Hematopoietic multipotent progenitor cell (in vitro differentiated cells): Measurements from ENCODE around the gene ADSS1. TPM values are rescaled to one million over a fixed set of nuclear protein-coding genes. Genes with fewer than 3 reads are reported as not detected.

ENCODE experiments used
- DNase-seq, 3 donors: peaks; one replicate each; pipeline ENCODE4 v3.0.0-alpha.2; 2011 to 2015; ENCODE audit warnings: low read depth in 2 of 3, low spot score in 2 of 3
- total RNA-seq: library from RNA; depleted of rRNA; stranded (reverse); fragments of >200 nt; gene quantifications from one replicate; pipeline ENCODE4 v1.2.3, GENCODE V29; 2012

ADSS1 gene
- total RNA-seq, result 3.8 TPM

- peak; percentile 52 to 66 (median 54) for DNase-seq
These were observed at the start of gene ADSS1 for GRCh38 chr14:104723651-104724406. TSS of gene ADSS1 (plus strand) at chr14:104724229. CDS start at chr14:104724271, 42 bp downstream.

- DNase-seq, result no peak
These were observed 48.6 kb upstream of the ADSS1 start for GRCh38 chr14:104675447-104675846.

- DNase-seq, result no peak
These were observed 47.8 kb upstream of the ADSS1 start for GRCh38 chr14:104676130-104676693.

- DNase-seq, result peak in 2 of 3 donors; percentile 36 to 50
These were observed 47.1 kb upstream of the ADSS1 start for GRCh38 chr14:104676694-104677511.

GRCh38 chr14:104677512-104678332, 46.3 kb upstream of the ADSS1 start:
- peak in 2 of 3 donors; percentile 91 to 93 for DNase-seq

- no peak for DNase-seq
These were observed 45.7 kb upstream of the ADSS1 start for GRCh38 chr14:104678346-104678745.

- no peak for DNase-seq
These were observed 44.9 kb upstream of the ADSS1 start for GRCh38 chr14:104678901-104679705.

GRCh38 chr14:104680056-104680805, 43.8 kb upstream of the ADSS1 start:
- peak in 2 of 3 donors; percentile 56 to 74 for DNase-seq

- peak in 2 of 3 donors; percentile 59 for DNase-seq
These were observed 43.0 kb upstream of the ADSS1 start for GRCh38 chr14:104680806-104681688.

- DNase-seq, result no peak
These were observed 42.3 kb upstream of the ADSS1 start for GRCh38 chr14:104681689-104682074.

GRCh38 chr14:104682107-104682593, 41.9 kb upstream of the ADSS1 start:
- no peak for DNase-seq

- DNase-seq, result no peak
These were observed 40.2 kb upstream of the ADSS1 start for GRCh38 chr14:104683653-104684448.

- no peak for DNase-seq
These were observed 39.6 kb upstream of the ADSS1 start for GRCh38 chr14:104684449-104684821.

GRCh38 chr14:104685216-104685997, 38.6 kb upstream of the ADSS1 start:
- DNase-seq, result no peak

- no peak for DNase-seq
These were observed 37.9 kb upstream of the ADSS1 start for GRCh38 chr14:104685998-104686610.
